GM18499 (cell line): Measurements from ENCODE around the gene CCDC83.
"Not testable (repeated sequence)": the region's sequence is repeated elsewhere in the genome, so short reads cannot be mapped to it uniquely, and the experiment has no call there.

Experiments used
- ATAC-seq: cut with Tn5 transposase; IDR thresholded peaks from one replicate; pipeline ENCODE4 v1.9.1; 2021; ENCODE audit warnings: moderate number of reproducible peaks; ENCODE audit not compliant: insufficient read depth, unreplicated experiment

The CCDC83 gene

GRCh38 chr11:85831050-85831449 is 24.1 kb upstream of the CCDC83 start:
- ATAC-seq, result no peak

GRCh38 chr11:85835263-85835662 is 19.9 kb upstream of the CCDC83 start:
- no peak for ATAC-seq

GRCh38 chr11:85835729-85836128 is 19.5 kb upstream of the CCDC83 start:
- no peak for ATAC-seq

GRCh38 chr11:85840932-85841331 is 14.3 kb upstream of the CCDC83 start:
- not testable (repeated sequence) for ATAC-seq

DNA sequence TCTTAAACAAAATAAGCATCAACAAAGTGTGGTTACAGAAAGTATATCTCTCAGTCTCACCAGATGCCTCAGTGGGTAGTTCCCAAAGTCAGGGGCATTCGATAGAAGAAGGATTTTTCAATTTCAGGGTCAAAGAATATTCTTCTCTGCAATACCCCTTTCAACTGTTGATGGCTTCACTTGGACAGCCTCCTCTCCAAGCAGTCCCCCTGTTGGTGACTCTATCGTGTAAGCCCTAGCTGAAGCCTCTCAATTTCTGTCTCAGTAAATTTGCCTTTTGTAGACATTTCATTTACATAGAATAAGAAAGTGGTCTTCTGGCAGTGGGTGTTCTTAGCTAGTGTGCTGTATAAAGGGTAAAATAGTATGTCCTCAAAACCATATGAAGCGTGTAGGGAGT is 11.3 kb upstream of the CCDC83 start:
- no peak for ATAC-seq

GRCh38 chr11:85844439-85845123 is 10.6 kb upstream of the CCDC83 start:
- no peak for ATAC-seq

DNA sequence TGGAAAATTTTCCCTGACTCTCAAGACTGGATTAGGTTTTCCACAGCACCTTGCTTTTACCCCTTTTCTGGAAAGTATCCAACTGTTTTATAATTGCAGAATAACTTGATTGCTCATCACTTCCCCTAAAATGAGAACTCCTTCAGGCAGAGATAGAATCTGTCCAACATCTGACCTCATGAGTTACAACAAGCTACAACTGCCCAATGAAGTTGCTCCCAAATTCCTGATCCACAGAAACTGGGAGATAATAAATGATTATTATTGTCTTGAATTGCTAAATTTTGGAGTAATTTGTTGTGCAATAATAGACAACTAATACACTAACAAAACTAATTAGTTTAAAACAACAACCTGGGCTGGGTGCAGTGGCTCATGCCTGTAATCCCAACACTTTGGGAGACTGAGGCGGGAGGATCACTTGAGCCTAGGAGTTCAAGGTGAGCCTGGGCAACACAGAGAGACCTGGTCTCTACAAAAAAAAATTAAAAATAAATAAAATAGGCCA is 10.0 kb upstream of the CCDC83 start:
- no peak for ATAC-seq

DNA sequence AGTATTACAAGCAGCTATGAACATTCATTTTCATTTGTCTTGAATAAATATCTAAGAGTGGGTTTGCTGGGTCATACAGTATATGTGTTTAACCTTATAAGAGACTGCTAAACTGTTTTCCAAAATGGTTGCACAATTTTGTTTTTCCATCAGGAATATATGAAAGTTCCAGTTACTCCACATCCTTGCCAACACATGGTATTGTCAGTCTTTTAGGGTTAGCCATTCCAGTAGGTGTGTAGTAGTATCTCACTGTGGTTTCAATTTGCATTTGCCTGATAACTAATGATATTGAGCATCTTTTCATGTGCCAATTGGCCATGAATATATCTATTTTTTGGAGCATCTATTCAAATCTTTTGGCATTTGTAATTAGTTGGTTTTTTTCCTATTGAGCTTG is 7.7 kb upstream of the CCDC83 start:
- no peak for ATAC-seq

GRCh38 chr11:85848006-85848405 is 7.2 kb upstream of the CCDC83 start:
- ATAC-seq, result no peak

GRCh38 chr11:85848556-85848955 is 6.6 kb upstream of the CCDC83 start:
- ATAC-seq, result no peak

- ATAC-seq, result not testable (repeated sequence)
Measured at GRCh38 chr11:85852754-85853153, 2.4 kb upstream of the CCDC83 start.

- not testable (repeated sequence) for ATAC-seq
Measured at GRCh38 chr11:85853541-85853940, 1.6 kb upstream of the CCDC83 start.

DNA sequence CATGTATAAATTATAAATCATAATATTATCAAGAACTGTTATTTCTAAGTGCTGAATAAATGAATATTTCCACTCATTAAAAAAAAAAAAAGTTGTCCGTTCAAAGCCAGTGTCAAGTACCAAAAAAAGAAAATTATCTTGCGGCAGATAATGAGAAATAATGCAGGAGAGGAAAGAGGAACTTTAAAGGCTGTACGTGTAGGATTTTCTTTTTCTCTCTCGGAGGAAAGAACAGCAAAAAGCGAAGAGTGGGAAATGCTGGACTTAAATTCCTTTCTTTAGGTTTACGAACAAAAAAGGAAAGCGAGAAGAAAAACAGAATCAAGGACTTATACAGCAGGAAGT is 999 bp upstream of the CCDC83 start:
- ATAC-seq, result no peak

- ATAC-seq, result peak; percentile 98
Measured at GRCh38 chr11:85854557-85855340, 434 bp upstream of the CCDC83 start.

- ATAC-seq, result no peak
Measured at GRCh38 chr11:85857098-85857497, 1.9 kb downstream of the CCDC83 start.

DNA sequence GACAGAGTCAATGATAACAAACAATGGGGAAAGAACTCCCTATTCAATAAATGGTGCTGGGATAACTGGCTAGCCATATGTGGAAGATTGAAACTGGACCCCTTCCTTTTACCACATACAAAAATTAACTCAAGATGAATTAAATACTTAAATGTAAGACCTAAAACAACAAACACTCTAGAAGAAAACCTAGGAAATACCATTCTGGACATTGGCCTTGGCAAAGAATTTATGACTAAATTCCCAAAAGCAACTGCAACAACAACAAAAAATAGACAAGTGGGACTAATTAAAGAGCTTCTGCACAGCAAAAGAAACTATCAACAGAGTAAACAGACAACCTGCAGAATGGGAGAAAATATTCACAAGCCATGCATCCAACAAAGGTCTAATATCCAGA is 4.4 kb downstream of the CCDC83 start:
- not testable (repeated sequence) for ATAC-seq

GRCh38 chr11:85863855-85864254 is 8.7 kb downstream of the CCDC83 start:
- no peak for ATAC-seq

DNA sequence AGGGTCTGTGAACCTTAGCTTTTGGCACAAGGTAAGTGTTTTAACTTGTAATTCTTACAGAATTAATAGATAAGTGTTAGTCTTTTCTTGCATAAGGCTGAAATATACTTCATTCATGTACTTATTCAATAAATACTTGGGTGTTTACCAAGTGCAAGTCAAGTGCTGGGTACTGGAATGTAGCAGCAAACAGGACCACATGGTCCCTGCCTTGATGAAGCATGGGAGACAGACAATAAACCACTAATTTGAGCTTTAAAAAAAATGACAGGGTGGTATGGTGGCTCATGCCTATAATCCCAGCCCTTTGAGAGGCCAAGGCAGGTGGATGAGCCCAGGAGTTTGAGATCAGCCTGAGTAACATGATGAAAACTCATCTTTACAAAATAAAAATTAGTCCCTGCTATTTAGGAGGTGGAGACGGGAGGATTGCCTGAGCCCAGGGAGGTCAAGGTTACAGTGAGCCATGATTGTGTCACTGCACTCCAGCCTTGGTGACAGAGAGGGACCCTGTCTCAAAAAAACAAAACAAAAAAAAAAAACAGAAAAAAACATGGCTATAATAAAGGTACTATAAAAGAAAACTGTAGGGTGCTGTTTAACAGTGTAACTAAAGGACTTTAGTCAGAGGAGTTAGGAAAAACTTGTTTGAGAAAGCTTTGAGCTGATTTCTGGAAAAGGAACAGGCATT is 11.1 kb downstream of the CCDC83 start:
- no peak for ATAC-seq

DNA sequence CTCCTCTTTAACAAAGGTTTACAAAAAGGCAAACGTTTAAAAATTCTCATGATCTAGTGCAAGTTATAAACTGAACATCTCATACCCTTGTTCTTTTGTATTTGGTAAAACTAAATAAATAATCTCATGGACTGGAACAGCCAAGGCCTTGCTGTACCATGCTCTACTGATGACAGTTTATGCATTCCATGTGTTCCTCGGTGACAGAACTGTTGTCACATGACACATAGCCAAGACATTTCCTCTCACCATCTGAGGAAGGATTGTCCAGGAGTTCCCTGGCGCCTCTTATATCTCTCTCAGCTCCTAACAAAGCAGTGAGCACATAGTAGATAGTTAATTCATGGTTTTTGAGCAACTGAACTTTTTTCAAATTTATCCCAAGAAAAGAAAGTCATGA is 12.6 kb downstream of the CCDC83 start:
- ATAC-seq, result no peak

DNA sequence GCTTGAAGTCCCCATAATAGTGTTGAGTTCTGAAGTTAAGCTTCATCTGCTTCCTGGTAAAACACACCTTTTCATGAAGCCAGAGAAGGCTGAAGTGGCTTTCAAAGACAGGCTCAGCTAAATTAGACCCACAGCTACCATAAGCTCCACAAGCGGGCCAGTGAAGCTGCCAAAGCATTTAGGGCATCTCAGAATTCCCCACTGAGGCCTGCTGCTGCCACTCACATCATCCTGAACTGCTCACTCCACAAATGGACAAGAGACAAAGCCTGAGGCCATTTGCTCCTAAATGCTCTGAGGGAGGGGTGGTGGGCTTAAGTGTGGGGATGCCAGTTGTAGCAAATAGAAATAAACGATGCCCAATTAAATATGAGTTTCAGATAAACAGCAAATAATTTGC is 14.6 kb downstream of the CCDC83 start:
- ATAC-seq, result no peak

DNA sequence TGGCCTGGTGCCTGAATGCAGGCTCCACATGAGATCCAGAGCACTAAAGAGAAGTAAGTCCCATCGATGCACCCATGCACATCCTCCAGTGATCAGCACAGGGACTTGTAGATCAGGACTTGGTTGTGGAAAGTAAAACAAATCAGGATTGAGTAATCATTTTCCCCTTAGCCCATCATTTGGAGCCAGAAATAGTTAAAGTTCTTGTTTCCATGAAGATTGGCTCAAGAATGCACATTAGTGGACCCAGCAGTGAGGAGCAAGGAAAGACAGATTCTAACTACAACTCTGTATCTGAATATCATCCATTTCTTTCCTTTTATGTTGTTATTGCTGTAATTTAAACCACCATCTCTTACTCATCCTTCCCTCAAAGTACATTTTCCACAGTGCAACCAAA is 19.1 kb downstream of the CCDC83 start:
- ATAC-seq, result no peak
